ENCODE measurements around the gene MAFF.

Gene MAFF

DNA sequence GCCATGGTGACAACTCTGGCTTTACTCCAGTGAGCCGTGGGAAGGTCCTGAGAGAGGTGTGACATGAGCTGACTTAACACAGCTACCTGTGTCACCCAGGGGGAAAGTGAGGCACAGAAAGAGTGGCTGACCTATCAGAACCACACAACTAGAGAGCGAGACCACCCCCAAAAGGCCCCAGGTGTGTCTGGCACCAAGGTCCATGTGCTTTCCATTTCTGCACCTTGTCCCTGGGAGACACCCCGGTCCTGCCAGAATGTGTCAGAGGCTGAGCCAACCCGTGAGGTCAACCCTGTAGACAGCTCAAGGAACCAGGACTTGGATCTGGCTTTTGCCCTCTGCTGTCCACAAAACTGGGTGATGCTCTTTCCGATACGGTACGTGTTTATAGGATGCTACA, 9.8 kb downstream of the MAFF start:
- in situ Hi-C loops (cut with HindIII; ENCODE audit: low pct_ligation_motif_present, low sequenced_read_pairs), result no loop called here
- H3K4me3 ChIP-seq (ENCODE audit: low read depth, low read length), result no peak overlapping the region
- H3K27me3 ChIP-seq (replicated peaks), result no peaks in the 10 kb centered on the region
- DNase-seq, result no peak
- TF ChIP-seq, protein P1, sequence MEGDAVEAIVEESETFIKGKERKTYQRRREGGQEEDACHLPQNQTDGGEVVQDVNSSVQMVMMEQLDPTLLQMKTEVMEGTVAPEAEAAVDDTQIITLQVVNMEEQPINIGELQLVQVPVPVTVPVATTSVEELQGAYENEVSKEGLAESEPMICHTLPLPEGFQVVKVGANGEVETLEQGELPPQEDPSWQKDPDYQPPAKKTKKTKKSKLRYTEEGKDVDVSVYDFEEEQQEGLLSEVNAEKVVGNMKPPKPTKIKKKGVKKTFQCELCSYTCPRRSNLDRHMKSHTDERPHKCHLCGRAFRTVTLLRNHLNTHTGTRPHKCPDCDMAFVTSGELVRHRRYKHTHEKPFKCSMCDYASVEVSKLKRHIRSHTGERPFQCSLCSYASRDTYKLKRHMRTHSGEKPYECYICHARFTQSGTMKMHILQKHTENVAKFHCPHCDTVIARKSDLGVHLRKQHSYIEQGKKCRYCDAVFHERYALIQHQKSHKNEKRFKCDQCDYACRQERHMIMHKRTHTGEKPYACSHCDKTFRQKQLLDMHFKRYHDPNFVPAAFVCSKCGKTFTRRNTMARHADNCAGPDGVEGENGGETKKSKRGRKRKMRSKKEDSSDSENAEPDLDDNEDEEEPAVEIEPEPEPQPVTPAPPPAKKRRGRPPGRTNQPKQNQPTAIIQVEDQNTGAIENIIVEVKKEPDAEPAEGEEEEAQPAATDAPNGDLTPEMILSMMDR (IDR thresholded peaks at IDR 0.05; ENCODE audit: low read depth, low read length, missing control alignments), result no peak
- H3K27ac ChIP-seq, result no peak overlapping the region
- peaks cover 16% of the 10 kb centered on the region for H3K36me3 ChIP-seq (replicated peaks)

DNA sequence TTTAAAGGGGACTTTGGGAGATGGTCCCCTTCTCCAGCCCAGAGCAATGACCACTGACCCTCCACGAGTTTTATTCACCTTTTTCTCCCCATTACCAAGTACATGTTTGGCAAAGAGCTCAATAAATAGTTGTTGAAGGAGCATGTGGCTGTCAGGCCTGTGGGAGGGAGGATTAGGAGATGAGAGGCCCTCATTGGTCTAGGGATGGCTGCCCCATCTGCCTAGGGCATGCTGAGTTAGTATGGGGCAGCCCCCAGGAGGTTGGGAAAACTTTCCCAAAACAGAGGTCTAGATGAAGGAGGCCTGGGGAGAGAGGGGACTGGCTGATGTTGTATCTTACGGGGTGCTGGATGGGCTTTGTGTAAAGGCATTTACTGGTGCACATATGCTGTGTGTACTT, 10.6 kb downstream of the MAFF start:
- TF ChIP-seq, protein P1 (IDR thresholded peaks at IDR 0.05; ENCODE audit: low read depth, low read length, missing control alignments), result no peak
- Histone ChIP-seq H3K27ac (no peak overlapping the region), H3K4me3 (ENCODE audit: low read depth, low read length) (no peak overlapping the region), H3K27me3 (replicated peaks) (no peaks in the 10 kb centered on the region), H3K36me3 (replicated peaks) (peaks cover 16% of the 10 kb centered on the region)
- DNase-seq, result no peak
- in situ Hi-C loops (cut with HindIII; ENCODE audit: low pct_ligation_motif_present, low sequenced_read_pairs), result no loop called here

DNA sequence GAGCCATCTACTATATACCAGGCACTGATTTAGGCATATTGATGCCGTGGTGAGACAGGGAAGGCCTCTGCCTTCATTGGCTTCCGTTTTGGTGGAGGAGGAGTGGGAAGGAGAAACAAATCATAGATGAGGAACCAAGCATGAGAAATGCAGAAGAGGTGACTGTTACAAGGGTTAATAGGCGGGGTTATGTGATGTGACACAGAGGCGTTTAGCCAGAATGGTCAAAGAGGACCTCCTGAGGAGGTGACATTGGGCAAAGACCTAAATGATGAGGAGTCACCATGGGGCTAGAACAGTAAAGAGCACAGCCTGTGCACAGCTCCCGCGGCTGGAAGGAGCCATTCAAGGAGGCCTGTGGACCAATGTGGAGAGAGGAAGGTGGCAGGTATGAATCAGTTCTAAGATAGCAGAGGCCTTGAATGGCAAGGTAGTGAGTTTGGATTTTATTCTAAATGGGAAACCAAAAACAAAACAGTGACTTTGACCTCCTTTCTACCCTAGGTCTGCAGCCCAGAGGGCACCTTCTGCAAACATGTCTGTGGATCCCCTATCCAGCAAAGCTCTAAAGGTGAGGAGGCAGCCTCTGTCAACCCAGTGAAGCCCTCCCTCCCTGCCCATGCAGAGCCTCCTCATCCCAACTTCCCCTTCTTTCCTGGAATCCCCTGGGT, 11.7 kb downstream of the MAFF start:
- Histone ChIP-seq H3K36me3 (replicated peaks) (peaks cover 12% of the 10 kb centered on the region), H3K27me3 (replicated peaks) (no peaks in the 10 kb centered on the region), H3K4me3 (ENCODE audit: low read depth, low read length) (no peak overlapping the region), H3K27ac (no peak overlapping the region)
- no peak for DNase-seq
- TF ChIP-seq, protein P1 (IDR thresholded peaks at IDR 0.05; ENCODE audit: low read depth, low read length, missing control alignments), result no peak
- in situ Hi-C loops (cut with HindIII; ENCODE audit: low pct_ligation_motif_present, low sequenced_read_pairs), result no loop called here

DNA sequence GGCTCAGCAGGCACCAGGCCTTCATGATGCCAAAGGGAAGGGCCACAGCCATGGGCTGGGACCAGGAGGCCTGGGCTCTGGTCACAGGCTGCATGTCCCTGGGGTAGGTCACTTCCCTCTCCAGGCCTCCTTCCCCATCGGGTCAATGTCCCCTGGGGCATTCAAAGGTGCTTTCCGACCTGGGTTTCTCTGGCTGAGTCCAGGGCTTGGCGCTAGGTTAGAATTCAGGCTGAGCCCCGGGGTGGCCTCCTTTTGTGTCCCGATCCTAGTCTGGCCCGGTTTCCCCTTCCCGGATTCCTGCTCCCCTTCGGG, 12.2 kb downstream of the MAFF start:
- in situ Hi-C loops (cut with HindIII; ENCODE audit: low pct_ligation_motif_present, low sequenced_read_pairs), result no loop called here

DNA sequence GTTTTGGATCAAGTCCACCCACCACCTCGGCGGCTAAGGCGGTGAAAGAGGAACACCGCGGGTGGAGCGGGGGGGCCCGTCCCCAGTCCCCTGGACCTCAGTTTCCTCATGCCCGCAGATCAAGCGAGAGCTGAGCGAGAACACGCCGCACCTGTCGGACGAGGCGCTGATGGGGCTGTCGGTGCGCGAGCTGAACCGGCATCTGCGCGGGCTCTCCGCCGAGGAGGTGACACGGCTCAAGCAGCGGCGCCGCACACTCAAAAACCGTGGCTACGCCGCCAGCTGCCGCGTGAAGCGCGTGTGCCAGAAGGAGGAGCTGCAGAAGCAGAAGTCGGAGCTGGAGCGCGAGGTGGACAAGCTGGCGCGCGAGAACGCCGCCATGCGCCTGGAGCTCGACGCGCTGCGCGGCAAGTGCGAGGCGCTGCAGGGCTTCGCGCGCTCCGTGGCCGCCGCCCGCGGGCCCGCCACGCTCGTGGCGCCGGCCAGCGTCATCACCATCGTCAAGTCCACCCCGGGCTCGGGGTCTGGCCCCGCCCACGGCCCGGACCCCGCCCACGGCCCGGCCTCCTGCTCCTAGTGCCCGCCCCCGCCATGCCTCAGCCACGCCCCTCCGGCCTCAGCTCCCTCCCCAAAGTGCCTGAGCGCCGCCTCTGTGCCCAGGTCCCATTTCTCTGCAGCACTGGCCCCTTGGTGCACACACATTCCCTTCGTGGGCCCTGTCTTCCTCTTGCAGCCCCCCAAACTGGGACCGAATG, 12.7 kb downstream of the MAFF start:
- no peak overlapping the region for H3K27ac ChIP-seq
- H3K27me3 ChIP-seq (replicated peaks), result no peaks in the 10 kb centered on the region
- peak overlapping the region; percentile 24 for H3K4me3 ChIP-seq (ENCODE audit: low read depth, low read length)

More for the DNA sequence above, 12.2 kb downstream of the MAFF start:
- Histone ChIP-seq H3K27me3 (replicated peaks) (no peaks in the 10 kb centered on the region), H3K27ac (no peak overlapping the region), H3K4me3 (ENCODE audit: low read depth, low read length) (no peak overlapping the region), H3K36me3 (replicated peaks) (peaks cover 11% of the 10 kb centered on the region)
- TF ChIP-seq, protein P1 (IDR thresholded peaks at IDR 0.05; ENCODE audit: low read depth, low read length, missing control alignments), result no peak
- no peak for DNase-seq

More for the DNA sequence above, 12.7 kb downstream of the MAFF start:
- no peak for DNase-seq
- TF ChIP-seq, protein P1 (IDR thresholded peaks at IDR 0.05; ENCODE audit: low read depth, low read length, missing control alignments), result peak; percentile 31
- in situ Hi-C loops (cut with HindIII; ENCODE audit: low pct_ligation_motif_present, low sequenced_read_pairs), result no loop called here
- H3K36me3 ChIP-seq (replicated peaks), result peaks cover 11% of the 10 kb centered on the region
